Esophagus squamous epithelium (tissue), 4 donors: ENCODE measurements around the gene VGLL3.

Source experiments
- CTCF ChIP-seq, 6 experiments: fragments of 450-650 bp in 4 of 6; fragments of 200-600 bp in 2 of 6; sonication (generic) in 2 of 6; IDR thresholded peaks; one replicate each; pipeline ENCODE4 v1.5.1; 2016 to 2019; ENCODE audit warnings: antibody characterized with exemption in 6 of 6, mild to moderate bottlenecking in 4 of 6, moderate library complexity in 4 of 6
- POLR2A ChIP-seq, 4 donors: fragments of 450-650 bp; IDR thresholded peaks; one replicate each; pipeline ENCODE4 v1.6.1; 2017; ENCODE audit warnings: antibody characterized with exemption in 4 of 4, mild to moderate bottlenecking in 4 of 4, moderate library complexity in 3 of 4

GRCh38 chr3:86951322-86951721 lies 39.6 kb downstream of the VGLL3 start:
- no peak for TF ChIP-seq CTCF (IDR thresholded peaks at IDR 0.05)
- TF ChIP-seq POLR2A (IDR thresholded peaks at IDR 0.05), result no peak
